GM12801 (cell line): ENCODE data around the gene CDKAL1.

ENCODE experiments used
- TF ChIP-seq, protein P1 (sequence below): IDR thresholded peaks from one replicate; pipeline ENCODE4 v1.5.1; 2011; ENCODE audit warnings: control low read depth; ENCODE audit not compliant: insufficient read length; ENCODE audit errors: extremely low read depth

CDKAL1 gene

DNA sequence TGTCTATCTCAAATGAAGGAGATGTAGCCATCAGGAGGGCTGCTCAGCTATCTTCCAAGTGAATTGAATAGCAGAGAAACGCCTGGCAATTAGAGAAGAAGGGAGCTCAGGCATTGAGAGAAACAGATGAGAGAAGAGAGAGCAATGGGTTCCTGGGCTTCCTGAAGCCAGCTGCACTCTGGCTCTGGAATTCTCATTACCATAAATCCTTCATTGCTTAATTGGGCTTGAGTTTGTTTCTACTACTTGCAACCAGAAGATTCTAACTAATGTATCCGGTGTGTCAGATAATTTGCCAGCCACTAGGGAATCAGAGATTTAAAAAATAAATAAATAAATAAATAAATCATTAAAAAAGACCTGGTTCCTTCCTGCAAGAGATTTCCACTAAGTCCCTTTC, 25.0 kb upstream of the CDKAL1 start:
- TF ChIP-seq, protein P1, sequence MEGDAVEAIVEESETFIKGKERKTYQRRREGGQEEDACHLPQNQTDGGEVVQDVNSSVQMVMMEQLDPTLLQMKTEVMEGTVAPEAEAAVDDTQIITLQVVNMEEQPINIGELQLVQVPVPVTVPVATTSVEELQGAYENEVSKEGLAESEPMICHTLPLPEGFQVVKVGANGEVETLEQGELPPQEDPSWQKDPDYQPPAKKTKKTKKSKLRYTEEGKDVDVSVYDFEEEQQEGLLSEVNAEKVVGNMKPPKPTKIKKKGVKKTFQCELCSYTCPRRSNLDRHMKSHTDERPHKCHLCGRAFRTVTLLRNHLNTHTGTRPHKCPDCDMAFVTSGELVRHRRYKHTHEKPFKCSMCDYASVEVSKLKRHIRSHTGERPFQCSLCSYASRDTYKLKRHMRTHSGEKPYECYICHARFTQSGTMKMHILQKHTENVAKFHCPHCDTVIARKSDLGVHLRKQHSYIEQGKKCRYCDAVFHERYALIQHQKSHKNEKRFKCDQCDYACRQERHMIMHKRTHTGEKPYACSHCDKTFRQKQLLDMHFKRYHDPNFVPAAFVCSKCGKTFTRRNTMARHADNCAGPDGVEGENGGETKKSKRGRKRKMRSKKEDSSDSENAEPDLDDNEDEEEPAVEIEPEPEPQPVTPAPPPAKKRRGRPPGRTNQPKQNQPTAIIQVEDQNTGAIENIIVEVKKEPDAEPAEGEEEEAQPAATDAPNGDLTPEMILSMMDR: no peak

DNA sequence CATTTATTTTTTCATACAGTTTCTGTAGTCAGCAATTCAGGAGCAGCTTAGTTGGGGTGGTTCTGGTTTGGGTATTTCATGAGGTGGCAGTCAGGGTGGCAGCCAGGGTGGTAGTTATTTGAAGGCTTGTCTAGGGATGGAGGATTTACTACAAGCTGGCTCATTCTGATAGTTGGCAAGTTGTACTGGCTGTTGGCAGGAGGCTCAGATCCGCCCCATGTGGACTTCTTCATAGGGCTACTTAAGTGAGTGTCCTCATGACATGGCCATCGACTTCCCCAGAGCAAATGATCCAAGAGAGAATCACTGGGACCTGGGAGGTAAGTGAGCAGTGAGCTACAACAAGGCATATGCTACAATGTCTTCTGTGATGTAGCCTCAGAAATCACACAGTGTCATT, 22.4 kb upstream of the CDKAL1 start:
- TF ChIP-seq, protein P1: no peak

DNA sequence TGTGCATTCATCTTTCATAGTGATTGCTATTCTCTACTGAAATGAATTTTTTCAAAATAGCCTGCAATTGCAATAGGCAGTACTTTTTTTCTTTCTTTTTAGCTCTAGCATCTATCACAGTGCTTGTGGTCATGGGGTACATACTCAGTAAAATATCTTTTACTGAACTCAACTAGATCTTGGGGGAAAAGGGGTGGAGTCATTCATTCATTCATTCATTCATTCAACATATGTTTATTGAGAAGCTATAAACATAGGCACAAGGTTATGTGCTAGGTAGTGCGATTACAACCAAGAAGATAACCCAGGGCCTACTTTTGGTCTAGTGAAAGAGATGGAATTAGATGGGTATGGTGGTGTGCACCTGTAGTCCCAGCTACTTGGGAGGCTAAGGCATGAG, 1.4 kb upstream of the CDKAL1 start:
- TF ChIP-seq, protein P1: no peak

DNA sequence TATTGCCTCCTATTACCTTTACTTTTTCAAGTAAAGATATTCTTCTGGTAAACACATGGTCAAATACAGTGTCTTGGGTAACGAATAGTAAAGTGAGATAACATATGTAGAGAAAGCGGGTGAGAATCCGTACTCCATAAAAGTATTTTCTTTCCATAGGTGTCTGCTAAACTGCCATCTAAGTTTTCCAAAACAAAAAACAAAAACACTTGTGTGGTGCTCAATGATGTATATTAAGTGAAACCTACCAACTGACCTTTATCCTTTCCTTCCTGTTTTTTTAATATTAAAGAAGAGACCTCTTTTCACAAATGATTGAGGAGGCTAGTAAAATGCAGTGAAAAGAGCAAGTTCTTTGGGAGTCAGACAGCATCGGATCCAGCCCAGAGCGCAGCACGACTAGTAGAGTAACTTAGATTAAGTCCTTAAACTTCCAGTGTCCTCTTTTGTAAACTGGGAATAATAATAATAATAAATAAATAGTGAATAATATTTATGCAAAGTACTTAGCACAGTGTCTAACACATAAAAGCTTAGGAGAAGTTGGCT, 437 bp upstream of the CDKAL1 start:
- TF ChIP-seq, protein P1: no peak

DNA sequence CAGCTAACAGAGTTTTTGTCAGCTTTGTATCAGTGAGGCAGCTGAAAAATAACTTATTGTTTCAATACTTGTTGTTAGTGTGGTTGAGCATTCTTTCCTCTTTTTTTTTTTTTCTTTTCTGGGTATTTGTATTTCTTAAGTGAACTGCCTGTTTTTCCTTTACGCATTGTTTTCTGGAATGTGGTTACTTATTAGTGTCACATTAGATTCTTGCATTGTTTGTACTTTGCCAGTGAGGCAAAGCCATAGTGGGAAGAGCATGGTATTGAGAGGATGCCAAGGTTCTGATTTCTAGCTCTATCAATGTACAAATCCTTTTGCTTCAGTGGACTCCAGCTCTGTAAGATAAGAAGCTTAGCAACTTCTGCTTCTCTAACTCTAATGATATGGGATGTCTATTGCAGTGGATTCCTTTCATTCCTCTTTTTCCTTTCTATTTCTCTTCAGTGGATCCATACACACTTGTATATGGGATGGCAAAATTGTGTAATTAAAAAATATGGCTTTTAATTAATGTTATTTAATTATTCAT, 3.9 kb downstream of the CDKAL1 start:
- TF ChIP-seq, protein P1: no peak

DNA sequence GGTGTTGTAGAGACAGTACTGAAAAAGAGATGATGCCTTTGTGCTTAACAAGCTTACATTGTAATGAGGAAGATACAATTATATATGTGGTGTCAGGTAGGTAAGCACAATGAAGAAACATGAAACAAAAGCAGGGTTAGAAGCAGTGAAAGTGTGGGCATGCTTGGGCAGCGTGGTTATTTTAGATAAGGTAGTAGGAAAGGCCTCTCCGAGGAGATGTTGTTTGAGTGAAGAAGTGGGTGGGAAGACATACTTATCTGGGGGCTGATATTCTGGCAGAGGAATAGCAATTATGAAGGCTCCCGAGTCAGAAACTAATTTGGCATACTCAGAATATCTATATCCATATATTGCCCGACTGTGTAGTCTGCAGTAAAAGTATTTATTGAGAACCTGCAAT, 4.7 kb downstream of the CDKAL1 start:
- TF ChIP-seq, protein P1: no peak

DNA sequence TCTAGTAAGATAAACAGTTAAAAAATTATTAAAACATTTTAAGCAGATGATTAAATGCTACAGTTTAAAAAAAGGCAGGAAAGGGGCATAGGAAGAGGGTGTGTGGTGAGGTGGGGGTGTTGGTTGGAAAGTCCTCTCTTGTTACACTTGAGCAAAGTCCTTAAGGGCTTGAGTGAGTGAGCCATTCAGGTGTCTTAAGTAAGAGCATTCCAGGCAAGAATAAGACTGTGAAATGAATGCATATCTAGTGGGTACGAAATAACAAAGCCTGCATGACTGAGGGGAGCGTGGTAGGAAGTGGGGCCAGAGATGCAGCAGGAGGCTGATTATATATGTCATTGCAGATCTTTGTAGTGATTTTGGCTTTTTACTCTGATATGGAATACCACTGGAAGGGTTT, 5.1 kb downstream of the CDKAL1 start:
- TF ChIP-seq, protein P1: no peak
